GM18502 (cell line): ENCODE measurements around the gene MGAT1.

Source experiments
- ATAC-seq: cut with Tn5 transposase; IDR thresholded peaks from one replicate; pipeline ENCODE4 v1.9.1; 2021; ENCODE audit warnings: mild to moderate bottlenecking; ENCODE audit not compliant: unreplicated experiment, poor library complexity

Gene MGAT1

DNA sequence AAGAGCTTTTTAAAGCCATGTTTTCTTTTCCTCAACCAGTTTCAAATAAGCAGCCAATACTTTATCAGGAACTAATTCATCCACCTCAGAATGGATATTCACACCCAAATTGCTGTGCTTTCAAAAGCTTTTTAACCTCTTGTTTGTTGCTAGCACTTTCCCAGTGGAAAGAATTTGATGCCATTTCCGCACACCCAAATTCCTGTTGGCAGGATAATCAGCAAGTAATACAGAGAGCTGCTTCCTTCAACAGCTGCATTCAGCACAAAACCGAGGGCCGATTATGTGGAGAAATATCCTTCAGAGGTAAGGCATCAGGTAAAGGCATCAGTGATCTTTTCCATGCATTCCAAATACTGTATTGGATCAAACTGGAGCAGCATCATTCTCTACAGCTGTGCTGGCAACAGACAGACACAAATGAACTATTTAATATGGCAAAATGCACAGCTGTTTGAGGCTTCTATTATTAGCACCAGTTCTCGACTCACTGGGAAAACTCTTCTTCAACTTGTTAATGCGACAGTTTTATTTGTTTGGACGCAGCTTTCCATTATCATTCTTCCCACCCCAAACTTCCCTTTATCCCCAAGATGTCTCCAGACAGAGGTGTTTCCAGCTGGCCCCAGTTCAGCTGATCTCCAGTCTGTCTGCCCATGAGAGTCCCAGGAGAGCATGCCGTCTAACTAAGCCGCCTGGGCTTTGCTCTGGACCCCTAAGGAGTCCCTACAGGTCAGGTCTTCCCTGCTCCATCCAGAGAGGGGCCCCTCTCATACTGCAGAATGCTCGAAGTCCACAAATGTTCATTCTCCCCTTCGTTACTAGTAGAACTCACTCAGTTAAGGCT is 22.2 kb upstream of the MGAT1 start:
- ATAC-seq: no peak

DNA sequence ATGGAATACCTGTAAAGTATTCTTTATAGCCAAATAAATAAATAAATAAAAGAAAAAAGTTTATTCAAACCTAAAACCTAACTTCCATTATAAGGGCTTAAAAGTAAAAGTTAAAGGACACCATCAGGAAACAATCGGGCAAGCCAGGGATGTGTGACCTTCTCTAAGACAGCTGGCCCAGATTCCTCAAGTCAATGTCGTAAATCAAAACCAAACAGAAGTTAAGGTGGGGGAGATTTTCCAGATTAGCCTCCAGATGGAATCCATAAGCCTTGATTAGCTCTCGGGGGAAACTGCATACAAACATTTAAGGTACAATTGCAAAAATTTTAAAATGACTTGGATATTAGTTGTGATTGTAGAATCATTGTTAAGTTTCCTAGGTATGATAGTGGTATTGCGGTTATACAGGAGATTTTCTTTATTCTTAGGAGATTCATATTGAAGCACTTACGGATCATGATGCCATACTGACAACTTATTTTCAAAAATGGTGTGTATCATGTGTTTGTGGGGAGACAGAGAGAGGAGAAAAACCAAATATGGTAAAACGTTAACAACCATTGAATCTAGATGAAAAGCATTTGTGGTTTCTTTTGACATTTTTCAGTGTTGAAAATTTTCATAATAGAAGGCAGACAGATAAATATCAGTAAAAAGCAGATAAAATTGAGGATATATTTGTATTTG is 21.5 kb upstream of the MGAT1 start:
- no peak for ATAC-seq

DNA sequence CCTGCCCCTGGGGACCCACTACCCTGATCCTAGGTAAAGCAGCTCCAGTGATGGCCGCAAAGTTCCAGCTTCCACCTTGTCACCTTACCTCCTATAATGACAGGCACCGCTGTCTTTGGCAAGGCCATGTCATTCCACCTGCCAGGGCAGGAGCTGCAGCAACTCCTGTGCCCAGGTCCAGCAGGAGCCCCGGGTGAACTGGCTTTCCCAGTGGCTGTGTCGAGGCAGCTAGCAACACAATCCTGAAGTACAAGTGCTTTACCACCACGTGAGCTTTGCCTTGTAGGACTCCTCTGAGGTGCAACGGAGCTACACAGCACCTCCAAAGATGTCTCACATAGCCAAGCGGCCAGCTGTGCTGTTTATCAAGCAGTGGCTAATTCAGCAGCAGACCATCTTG is 20.7 kb upstream of the MGAT1 start:
- ATAC-seq: no peak

DNA sequence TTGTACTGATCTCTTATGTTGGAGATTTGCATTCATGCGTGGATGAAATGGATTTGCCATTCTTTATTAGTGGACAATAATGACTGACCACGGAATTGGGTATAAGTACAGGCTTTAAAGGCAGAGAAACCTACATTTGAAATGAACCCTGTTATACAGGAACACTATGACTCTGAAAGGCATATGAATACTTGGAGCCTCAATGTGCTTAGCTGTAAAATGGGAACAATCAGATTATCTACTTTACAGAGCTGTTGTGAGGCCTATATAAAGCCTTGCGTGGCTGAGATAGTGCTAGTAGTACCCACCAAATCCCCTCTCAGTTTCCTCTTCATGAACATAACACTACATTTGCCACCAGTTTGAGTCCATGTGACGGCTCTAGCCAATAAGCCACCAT is 18.9 kb upstream of the MGAT1 start:
- ATAC-seq: no peak

DNA sequence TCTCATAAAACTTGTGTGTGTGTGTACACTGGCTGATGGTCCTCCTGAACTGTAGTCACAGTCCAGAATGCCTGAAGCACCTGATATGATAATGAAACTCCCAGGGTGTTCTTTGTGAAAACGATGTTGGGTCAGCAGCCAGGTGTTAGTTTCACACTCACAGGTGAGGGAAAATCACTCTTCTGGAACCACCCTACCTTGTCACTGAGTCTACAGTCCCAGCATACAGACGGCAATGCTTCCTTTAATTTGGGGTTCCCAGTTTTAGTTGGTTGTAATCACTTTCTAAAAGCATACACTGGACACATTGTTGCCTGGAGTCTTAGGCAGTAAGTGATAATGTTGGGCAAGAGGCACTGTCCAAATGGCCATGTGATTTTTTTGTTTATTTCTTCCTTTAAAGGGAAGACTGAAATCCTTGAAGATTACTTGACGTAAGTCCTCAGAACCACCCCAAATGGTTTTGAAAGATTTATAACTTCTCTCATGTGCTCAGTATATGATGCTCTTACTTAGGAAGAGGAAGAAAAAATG is 18.2 kb upstream of the MGAT1 start:
- peak; percentile 78 for ATAC-seq

DNA sequence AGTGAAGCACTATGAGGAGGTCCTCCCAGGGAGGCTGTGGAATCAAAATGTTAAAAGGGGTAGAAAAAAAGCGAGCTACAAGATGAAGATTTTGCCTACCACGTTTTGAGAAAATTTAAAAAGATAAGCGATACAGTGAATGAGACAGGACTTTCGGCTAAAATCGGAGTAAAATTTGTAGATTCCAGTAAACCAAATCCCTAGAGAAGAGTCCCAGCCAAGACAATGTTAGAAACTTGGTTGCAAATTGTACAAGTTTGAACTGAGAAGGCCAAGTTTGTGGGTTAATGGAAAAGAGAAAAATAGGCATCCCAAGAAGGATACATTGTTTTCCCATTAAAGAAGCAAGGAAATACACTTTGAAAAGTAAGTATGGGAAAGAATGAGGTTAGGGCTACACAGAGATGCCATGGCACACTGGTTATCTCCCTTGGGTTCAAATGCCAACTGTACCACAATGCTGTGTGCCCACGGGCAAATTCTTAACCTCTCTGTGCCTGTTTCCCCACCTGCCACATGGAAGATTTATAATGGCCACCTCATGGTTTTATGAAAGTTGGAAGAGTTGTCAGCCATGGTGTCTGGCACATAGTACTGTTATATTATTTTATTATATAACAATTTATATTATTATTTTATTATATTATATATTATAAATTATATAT is 16.2 kb upstream of the MGAT1 start:
- ATAC-seq: no peak

DNA sequence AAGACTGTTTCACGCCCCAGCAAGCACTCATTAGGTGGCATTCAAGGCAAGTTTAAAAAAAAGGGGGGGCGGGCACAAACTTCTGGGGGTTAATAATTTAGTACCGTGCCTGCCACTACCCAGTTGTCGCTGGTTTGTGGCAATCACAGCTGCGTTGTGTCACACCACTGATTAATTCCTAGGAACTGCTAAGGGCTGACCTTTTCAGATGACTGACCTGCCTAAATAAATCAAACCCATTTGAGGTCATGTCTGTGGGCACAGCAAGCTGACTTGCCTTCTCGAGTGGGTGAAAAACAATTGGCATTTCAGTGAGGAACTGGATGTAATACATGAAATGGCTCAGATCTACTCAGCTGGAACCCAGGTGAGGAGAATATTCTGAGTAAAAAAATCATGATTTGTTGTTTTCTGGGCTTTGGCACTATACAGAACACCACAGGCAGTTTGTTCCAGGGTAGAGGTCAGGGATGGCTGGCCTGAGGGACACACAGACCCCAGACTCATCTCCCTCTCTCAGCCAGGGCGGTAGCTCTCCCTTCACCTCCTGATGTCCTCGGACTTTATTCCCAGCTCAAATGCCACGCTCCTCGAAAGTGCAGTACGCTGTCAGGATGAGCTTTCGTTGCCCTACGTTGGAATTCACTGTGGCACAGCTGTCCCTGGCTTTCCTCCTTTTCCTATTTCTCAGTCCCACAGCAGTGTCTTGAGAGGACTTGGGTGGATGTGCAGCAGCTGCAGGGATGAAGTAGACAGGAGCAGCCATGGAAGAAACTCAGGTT is 15.5 kb upstream of the MGAT1 start:
- ATAC-seq: no peak

DNA sequence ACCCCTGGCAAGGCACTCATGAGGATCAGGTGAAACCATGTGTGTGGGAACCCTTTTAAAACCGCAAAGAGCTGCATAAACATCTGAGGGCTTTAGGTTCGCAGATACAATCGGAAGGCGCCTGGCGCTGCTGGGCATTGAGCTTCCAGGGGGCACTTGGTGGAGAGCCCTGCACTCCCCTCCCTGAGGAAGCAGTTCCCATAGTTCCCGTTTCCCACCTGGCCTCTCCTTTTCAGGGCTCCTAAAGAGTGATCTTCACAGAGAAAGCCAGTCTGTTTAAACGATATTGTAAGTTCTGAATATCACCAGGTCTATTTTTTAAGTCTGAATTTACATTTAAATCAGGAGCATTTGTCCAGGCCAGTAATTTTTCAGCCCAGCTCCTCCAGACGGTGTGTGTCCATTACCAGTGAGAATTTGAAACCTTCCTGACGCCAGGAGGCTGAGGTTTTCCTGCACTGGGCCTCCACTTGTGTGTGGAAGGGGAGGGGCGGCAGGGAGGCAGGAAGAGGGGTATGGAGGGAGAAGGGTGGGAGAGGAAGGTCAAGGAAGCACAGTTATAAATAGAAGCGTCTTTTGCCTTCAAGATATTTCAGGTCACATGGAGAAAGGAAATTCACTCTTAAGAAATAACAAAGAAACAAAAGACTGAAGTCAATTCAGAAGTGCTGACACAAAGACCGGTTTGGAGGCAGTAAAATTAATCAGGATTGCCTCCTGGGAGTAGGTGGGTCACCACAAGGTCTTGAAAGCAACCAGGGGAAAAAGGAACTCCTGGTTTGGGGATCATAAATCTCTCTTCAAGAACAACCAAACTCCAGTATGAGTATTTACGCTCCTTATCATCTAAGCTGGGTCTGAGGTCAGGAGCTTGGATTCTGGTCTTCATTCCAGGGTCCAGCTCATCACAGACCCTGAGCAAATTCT is 14.3 kb upstream of the MGAT1 start:
- ATAC-seq: peak; percentile 39

DNA sequence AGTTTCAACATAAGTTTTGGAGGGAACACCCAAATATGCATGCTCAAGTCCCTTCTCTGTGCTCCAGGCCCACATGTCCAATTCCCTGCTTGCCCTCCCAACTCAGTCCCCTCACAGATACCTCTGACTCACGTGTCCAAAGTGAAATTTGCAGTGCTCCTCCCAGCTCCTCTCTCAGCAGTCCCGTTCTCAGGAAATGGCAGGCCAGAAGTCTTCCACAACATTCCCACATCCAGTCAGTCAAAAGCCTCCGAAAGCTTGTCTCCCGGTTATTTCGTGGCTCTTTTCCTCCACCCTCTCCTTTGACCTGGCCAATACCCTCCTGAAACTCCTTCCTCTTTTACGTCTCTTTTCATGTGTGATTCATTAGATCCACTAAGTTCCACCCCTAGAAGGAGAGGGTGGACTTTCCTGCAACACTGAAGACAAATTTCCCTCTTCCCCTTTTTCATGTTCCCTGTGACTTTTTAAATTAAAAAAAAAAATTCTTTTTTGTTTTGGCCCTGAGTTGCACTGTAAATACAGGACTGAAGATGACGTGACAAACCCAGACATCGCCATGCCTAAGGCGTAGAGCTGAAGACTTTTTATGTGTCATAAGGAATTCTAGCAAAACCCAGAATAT is 12.8 kb upstream of the MGAT1 start:
- ATAC-seq: no peak

DNA sequence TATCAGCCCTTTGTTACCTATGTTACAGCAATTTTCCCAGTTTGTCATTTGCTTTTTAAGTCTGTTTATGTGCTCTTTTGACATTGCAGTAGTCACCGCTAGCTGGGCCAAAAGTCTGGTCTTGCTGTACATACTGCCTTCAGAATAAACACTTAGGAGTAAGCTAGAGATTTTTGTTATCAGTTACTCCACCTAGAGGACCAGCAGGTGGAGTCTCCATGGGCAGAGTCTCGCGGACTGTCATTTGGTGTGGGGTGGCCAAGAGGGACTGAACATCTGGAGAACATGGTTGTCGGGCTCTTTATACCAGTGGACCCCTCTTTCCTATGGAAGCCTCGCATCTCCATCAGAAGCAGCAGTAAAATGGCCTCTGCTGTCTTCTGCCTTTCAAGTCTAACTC is 10.8 kb upstream of the MGAT1 start:
- no peak for ATAC-seq

DNA sequence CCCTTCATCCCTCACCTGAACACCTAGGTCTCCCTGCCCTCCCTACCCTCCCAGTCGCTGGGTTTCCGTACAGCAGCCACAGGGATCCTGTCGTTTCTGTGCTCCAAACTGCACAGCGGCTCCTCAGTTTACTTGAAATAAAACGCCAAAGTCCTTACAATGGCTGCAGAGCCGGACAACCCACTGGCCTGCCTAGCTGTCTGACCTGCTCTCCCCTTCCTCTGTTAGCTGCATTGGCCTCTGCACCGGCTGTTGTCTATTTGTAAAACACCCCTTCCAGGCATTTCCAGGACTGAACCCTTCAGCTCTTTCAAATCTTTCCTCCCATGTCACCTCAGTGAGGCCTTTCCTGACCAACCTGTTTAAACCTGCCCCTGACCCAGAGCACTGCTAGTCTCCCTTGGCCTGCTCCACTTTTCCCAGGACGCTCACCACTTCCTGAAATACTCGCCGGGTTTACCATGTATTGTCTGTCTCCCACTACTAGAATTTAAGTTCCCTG is 9.1 kb upstream of the MGAT1 start:
- ATAC-seq: no peak

DNA sequence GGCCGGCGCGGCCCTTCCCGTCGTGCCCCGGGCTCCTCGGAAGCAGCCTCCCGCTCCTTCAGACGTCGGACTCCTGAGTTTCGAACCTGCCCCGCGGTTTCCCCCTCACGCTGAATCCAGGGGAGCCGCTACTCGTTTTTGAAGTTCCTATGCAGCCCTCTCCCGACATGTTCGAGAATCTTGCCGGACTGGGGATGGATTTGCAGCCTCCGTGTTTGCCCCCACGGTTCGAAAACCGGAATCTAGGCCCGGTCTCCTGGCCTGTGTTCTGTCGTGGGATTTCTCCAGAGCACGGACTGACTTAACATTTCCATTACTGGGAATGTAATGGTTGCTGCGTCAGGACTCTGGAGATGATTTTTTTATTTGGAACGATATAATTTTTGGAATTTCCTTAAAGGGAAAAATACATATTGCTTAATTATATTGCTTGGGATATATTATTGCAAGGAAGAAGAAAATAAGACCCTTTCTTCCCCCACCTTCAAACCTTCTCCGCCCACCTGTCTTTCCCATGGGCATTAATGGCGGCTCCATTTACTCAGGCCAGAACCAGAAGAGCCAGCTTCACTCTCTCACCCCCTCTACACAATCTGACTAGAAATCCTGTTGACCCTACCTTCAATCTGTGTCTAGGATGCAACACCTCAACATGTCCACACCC is 8.5 kb upstream of the MGAT1 start:
- no peak for ATAC-seq

DNA sequence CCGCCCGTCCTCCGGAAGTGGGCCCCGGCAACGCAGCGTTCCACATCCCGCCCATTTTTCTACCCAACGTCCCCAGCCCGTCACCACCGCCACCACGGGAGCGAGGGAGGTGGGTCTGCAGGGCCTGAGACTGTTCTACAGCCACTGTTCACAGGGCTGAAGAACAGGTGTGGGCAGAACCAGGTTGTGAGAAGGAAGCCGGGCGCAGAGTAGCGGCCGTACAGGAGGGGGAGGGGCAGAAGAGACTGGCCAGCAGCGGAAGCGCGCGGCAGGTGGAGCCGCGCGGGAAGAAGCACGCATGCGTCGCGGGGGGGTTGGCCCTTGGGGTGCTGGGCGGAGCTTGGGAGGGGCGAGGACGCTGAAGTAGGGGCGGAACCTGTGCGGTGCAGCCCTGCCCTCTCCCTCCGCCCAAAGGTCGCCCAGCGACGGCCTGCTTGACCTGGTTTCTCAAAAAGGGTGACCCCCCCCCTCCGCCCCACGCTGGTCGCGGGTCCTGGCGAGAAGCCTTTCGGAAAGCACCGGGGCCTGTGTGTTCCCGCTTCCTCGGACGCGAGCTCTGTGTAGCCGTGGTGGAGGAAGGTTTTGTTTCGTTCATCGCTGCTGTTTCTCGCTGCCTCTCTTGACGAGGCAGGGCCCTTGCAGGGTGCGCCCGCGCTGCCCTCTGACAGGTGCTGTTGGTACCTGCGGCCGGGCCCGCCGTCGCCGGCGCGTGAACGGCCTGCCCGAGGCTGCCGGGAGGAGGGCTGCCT is 7.8 kb upstream of the MGAT1 start:
- ATAC-seq: peak; percentile 72

DNA sequence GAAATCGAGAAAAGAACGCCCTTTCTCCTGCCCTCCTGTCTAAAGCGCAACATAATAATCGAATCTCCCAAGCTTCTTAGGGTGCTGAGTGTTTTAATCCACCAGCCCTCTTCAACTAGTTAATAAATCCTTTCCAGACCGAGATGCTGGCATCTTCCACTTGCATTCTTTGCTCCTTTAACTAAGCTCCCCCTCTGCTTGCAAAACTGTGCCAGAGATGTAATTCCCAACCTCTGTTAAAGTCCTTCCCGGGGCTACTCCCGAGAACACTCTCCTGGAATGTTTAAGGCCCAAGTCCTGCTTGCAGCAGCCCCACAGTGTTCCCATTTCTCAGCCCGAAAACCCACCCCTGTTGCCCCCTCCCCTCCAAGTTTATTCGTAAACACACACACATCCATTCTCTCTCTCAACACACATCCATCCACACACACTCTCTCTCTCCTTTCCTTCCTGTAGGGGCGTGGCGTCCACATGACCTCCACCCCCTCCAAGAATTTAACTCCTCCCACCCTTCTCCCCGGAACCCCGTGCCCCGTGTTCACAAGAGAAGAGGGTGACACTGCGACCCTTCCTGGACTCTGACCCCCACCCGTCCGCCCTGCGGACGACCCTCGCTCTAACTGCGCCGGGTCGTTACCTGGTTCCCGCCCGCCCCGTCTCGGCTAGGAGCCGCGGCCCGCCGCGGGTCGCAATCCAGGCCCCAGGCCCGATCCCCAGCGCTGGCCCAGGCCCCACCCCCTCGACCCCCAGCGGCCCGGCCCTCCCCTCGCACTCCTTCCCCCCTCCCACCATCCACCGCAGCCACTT is 7.0 kb upstream of the MGAT1 start:
- ATAC-seq: peak; percentile 63

DNA sequence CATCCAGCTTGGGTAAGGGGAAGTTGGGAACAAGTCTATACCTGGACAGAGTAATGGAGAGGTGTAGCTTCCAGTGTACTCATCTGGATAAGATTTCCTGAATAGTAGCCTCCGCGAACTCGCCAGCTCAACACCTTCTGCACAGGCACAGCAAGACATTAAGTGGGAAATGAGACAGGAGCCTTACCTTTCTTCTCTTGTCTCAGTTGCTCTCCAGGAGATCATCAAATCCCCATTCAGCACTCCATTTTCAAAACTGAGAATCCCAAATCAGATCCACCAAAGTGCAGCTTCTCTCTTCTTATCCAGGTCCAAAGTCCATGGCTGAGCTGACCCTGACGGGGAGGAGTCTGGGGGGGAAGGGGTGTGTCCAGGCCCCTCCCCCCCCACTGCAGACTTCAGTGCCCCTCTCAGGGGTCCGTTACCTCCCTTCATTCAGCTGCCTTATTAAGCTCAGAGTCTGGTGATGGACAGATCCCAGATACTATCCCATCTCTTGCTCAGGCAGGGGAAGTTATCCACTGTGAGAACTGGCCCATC is 5.9 kb upstream of the MGAT1 start:
- ATAC-seq: no peak

DNA sequence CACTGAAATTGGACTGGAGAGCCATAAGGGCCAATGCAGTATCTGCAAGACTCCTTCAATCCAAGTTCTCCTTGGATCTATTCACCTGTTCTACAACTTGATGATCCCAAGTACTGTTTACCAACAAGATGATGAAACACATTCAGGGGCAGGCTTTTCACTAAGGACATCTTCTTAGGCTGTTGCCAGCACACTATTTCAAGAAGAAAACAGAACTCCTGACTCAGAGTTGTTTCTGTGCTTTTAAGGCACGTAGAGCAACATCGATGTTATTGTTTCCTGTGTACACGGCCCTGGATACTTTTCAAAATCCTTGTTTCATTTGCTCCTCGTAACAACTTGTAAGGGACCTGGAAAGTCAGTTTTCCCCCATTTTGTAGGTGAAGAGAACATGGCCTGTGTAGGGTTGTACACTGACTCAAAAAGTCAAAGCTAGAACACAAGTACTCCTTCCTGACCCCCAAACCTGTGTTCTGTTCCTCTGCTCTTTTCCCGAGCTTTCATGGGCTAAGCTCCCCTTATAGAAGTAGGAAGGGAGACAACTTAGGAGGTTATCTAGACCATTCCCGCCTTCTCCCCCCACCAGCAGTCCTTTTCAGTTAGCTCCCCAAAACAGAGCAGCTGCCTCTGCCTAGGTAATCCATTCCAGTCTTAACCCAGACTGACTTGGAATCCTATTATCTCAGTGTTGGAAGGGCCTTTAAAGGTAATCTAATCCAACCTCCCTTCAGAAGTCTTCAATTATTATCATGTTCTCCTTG is 5.2 kb upstream of the MGAT1 start:
- ATAC-seq: no peak
